Ectodermal cell (in vitro differentiated cells): ENCODE results near the gene NINJ2.
"Not testable (repeated sequence)": the region's sequence is repeated elsewhere in the genome, so short reads cannot be mapped to it uniquely, and the experiment has no call there.

Source experiments
- H3K27ac ChIP-seq: 2 replicates; pipeline ENCODE4 v1.7.0; 2013; ENCODE audit warnings: mild to moderate bottlenecking, low read depth, low read length; ENCODE audit not compliant: insufficient read depth, poor library complexity, severe bottlenecking
- H3K27me3 ChIP-seq: 2 replicates; pipeline ENCODE4 v1.7.0; 2013; ENCODE audit warnings: mild to moderate bottlenecking, low read length; ENCODE audit not compliant: insufficient read depth, control insufficient read depth, poor library complexity, severe bottlenecking
- H3K36me3 ChIP-seq: one replicate; pipeline ENCODE4 v1.7.0; 2013; ENCODE audit warnings: low read length; ENCODE audit not compliant: control insufficient read depth, insufficient read depth
- H3K4me1 ChIP-seq: one replicate; pipeline ENCODE4 v1.7.0; 2013; ENCODE audit warnings: low read length; ENCODE audit not compliant: control insufficient read depth, insufficient read depth
- H3K4me3 ChIP-seq: 2 replicates; pipeline ENCODE4 v1.7.0; 2013; ENCODE audit warnings: low read depth, low read length, control low read depth; ENCODE audit not compliant: insufficient read depth
- H3K9me3 ChIP-seq: 2 replicates; pipeline ENCODE4 v1.7.0; 2013; ENCODE audit warnings: mild to moderate bottlenecking, low read length, moderate library complexity; ENCODE audit not compliant: control insufficient read depth
- WGBS, 2 experiments: methylation state at CpG; one replicate each; pipeline ENCODE4 v1.1.7; 2013; ENCODE audit warnings: missing lambda C conversion rate in 2 of 2; 5-methylcytosine and 5-hydroxymethylcytosine counted together

The NINJ2 gene

GRCh38 chr12:630656-631632, 32.3 kb downstream of the NINJ2 start:
- H3K4me1 ChIP-seq = peaks cover 15% of the 10 kb centered on the region
- 63% methylated on average over 43 to 45 of the region's 45 CpGs for WGBS, 2 experiments
- H3K27me3 ChIP-seq = no peaks in the 10 kb centered on the region
- H3K27ac ChIP-seq = no peak overlapping the region
- no peak overlapping the region for H3K4me3 ChIP-seq
- H3K9me3 ChIP-seq = no peaks in the 10 kb centered on the region
- H3K36me3 ChIP-seq = no peaks in the 10 kb centered on the region

- not testable (repeated sequence) for H3K9me3 ChIP-seq, H3K36me3 ChIP-seq, H3K4me3 ChIP-seq, H3K27me3 ChIP-seq, H3K27ac ChIP-seq
- H3K4me1 ChIP-seq = peaks cover 15% of the 10 kb centered on the region
- WGBS, 2 experiments = 86 to 90% methylated on average over 1 of the region's 1 CpG
These were observed 34.5 kb downstream of the NINJ2 start for GRCh38 chr12:628742-629078.

GRCh38 chr12:627863-628741, 35.1 kb downstream of the NINJ2 start:
- 95% methylated on average over 13 of the region's 13 CpGs for WGBS, 2 experiments
- Histone ChIP-seq H3K27ac (no peak overlapping the region), H3K27me3 (no peaks in the 10 kb centered on the region), H3K9me3 (no peaks in the 10 kb centered on the region), H3K4me1 (peaks cover 15% of the 10 kb centered on the region), H3K4me3 (no peak overlapping the region), H3K36me3 (no peaks in the 10 kb centered on the region)

- no peaks in the 10 kb centered on the region for H3K36me3 ChIP-seq
- H3K4me1 ChIP-seq = peaks cover 9% of the 10 kb centered on the region
- H3K27me3 ChIP-seq = no peaks in the 10 kb centered on the region
- no peak overlapping the region for H3K4me3 ChIP-seq
- no peaks in the 10 kb centered on the region for H3K9me3 ChIP-seq
- 90 to 93% methylated on average over 4 of the region's 4 CpGs for WGBS, 2 experiments
- no peak overlapping the region for H3K27ac ChIP-seq
These were observed 36.0 kb downstream of the NINJ2 start for GRCh38 chr12:627285-627684.

GRCh38 chr12:625998-626397, 37.2 kb downstream of the NINJ2 start:
- WGBS, 2 experiments = 98% methylated on average over 3 of the region's 3 CpGs
- no peak overlapping the region for H3K4me3 ChIP-seq

GRCh38 chr12:623865-624372, 39.3 kb downstream of the NINJ2 start:
- Histone ChIP-seq H3K4me3 (no peak overlapping the region), H3K36me3 (no peaks in the 10 kb centered on the region), H3K9me3 (no peaks in the 10 kb centered on the region), H3K27me3 (no peaks in the 10 kb centered on the region), H3K27ac (no peak overlapping the region), H3K4me1 (no peaks in the 10 kb centered on the region)
- 66 to 76% methylated on average over 4 of the region's 4 CpGs for WGBS, 2 experiments

More at GRCh38 chr12:625998-626397, 37.2 kb downstream of the NINJ2 start:
- H3K4me1 ChIP-seq = no peaks in the 10 kb centered on the region
- no peaks in the 10 kb centered on the region for H3K36me3 ChIP-seq
- no peaks in the 10 kb centered on the region for H3K27me3 ChIP-seq
- H3K9me3 ChIP-seq = no peaks in the 10 kb centered on the region
- H3K27ac ChIP-seq = no peak overlapping the region

GRCh38 chr12:623172-623864, 39.9 kb downstream of the NINJ2 start:
- 66 to 69% methylated on average over 6 of the region's 6 CpGs for WGBS, 2 experiments
- Histone ChIP-seq H3K27me3 (no peaks in the 10 kb centered on the region), H3K9me3 (no peaks in the 10 kb centered on the region), H3K36me3 (no peaks in the 10 kb centered on the region), H3K4me1 (no peaks in the 10 kb centered on the region), H3K4me3 (no peak overlapping the region), H3K27ac (no peak overlapping the region)

GRCh38 chr12:622416-622815, 40.8 kb downstream of the NINJ2 start:
- 70 to 77% methylated on average over 3 of the region's 3 CpGs for WGBS, 2 experiments
- H3K4me3 ChIP-seq = no peak overlapping the region
- no peaks in the 10 kb centered on the region for H3K9me3 ChIP-seq
- no peak overlapping the region for H3K27ac ChIP-seq
- H3K36me3 ChIP-seq = no peaks in the 10 kb centered on the region
- H3K27me3 ChIP-seq = no peaks in the 10 kb centered on the region
- peaks cover 3% of the 10 kb centered on the region for H3K4me1 ChIP-seq

GRCh38 chr12:619346-619745, 43.9 kb downstream of the NINJ2 start:
- Histone ChIP-seq H3K36me3 (no peaks in the 10 kb centered on the region), H3K4me3 (no peak overlapping the region), H3K27me3 (no peaks in the 10 kb centered on the region), H3K4me1 (peaks cover 6% of the 10 kb centered on the region), H3K9me3 (no peaks in the 10 kb centered on the region), H3K27ac (no peak overlapping the region)
- 92 to 95% methylated on average over 4 of the region's 4 CpGs for WGBS, 2 experiments
